Neutrophil (primary cell): ENCODE results near the gene SLC5A10.

Experiments used
- H3K27ac ChIP-seq: fragments of 200-600 bp; sonication (generic); 2 replicates; pipeline ENCODE4 v1.5.1; 2016; ENCODE audit warnings: mild to moderate bottlenecking, moderate library complexity
- H3K27me3 ChIP-seq: fragments of 200-600 bp; sonication (generic); 2 replicates; pipeline ENCODE4 v1.6.0; 2016; ENCODE audit warnings: mild to moderate bottlenecking
- H3K36me3 ChIP-seq: fragments of 200-600 bp; sonication (generic); 2 replicates; pipeline ENCODE4 v1.5.1; 2017
- H3K4me1 ChIP-seq, 2 experiments: fragments of 200-600 bp in 1 of 2; sonication (generic) in 1 of 2; 1 replicate in 1 of 2; 2 replicates in 1 of 2; pipeline versions ENCODE4 v1.5.1 to v1.6.1; 2013 to 2016; ENCODE audit warnings: low read depth in 1 of 2, low read length in 1 of 2, mild to moderate bottlenecking in 1 of 2, moderate library complexity in 1 of 2; ENCODE audit not compliant: control insufficient read depth in 1 of 2, insufficient read depth in 1 of 2
- H3K4me3 ChIP-seq, 2 experiments: fragments of 200-600 bp in 1 of 2; sonication (generic) in 1 of 2; 1 replicate in 1 of 2; 2 replicates in 1 of 2; pipeline ENCODE4 v1.5.1; 2013 to 2016; ENCODE audit warnings: low read depth in 1 of 2, low read length in 1 of 2, mild to moderate bottlenecking in 1 of 2, moderate library complexity in 1 of 2
- H3K9me3 ChIP-seq: fragments of 200-600 bp; sonication (generic); 2 replicates; pipeline ENCODE4 v1.5.1; 2016
- CTCF ChIP-seq: fragments of 200-600 bp; sonication (generic); IDR thresholded peaks from 2 replicates; pipeline ENCODE4 v1.5.1; 2016; ENCODE audit warnings: antibody characterized with exemption

Gene SLC5A10

GRCh38 chr17:18947866-18948265, 4.1 kb upstream of the SLC5A10 start:
- Histone ChIP-seq H3K27me3 (peaks cover 13% of the 10 kb centered on the region), H3K4me1 (no peaks in the 10 kb centered on the region), H3K27ac (no peak overlapping the region), H3K36me3 (no peaks in the 10 kb centered on the region), H3K4me3 (no peak overlapping the region), H3K9me3 (no peaks in the 10 kb centered on the region)
- TF ChIP-seq CTCF: no peak

- Histone ChIP-seq H3K36me3 (no peaks in the 10 kb centered on the region), H3K4me3 (no peak overlapping the region), H3K27me3 (peaks cover 13% of the 10 kb centered on the region), H3K9me3 (no peaks in the 10 kb centered on the region), H3K4me1 (no peaks in the 10 kb centered on the region), H3K27ac (no peak overlapping the region)
- TF ChIP-seq CTCF: no peak
Observed at GRCh38 chr17:18948476-18949006, 3.4 kb upstream of the SLC5A10 start.

- H3K9me3 ChIP-seq: no peaks in the 10 kb centered on the region
- no peak overlapping the region for H3K4me3 ChIP-seq
- no peak for TF ChIP-seq CTCF
- no peaks in the 10 kb centered on the region for H3K36me3 ChIP-seq
- H3K27me3 ChIP-seq: peaks cover 13% of the 10 kb centered on the region
- H3K4me1 ChIP-seq: no peaks in the 10 kb centered on the region
- no peak overlapping the region for H3K27ac ChIP-seq
Observed at GRCh38 chr17:18949566-18949965, 2.4 kb upstream of the SLC5A10 start.

- Histone ChIP-seq H3K36me3 (no peaks in the 10 kb centered on the region), H3K4me1 (no peaks in the 10 kb centered on the region), H3K27ac (no peak overlapping the region), H3K27me3 (peaks cover 13% of the 10 kb centered on the region), H3K9me3 (no peaks in the 10 kb centered on the region), H3K4me3 (no peak overlapping the region)
- no peak for TF ChIP-seq CTCF
Observed at GRCh38 chr17:18950346-18950745, 1.6 kb upstream of the SLC5A10 start.

GRCh38 chr17:18950944-18951905, 740 bp upstream of the SLC5A10 start:
- Histone ChIP-seq H3K27ac (no peak overlapping the region), H3K4me1 (no peaks in the 10 kb centered on the region), H3K36me3 (no peaks in the 10 kb centered on the region), H3K9me3 (no peaks in the 10 kb centered on the region), H3K27me3 (peaks cover 8% of the 10 kb centered on the region), H3K4me3 (no peak overlapping the region)
- no peak for TF ChIP-seq CTCF
